ENCODE data around the gene SLC25A11. TPM values are rescaled to one million over a fixed set of nuclear protein-coding genes. Genes with fewer than 3 reads are reported as not detected.

SLC25A11 gene
- total RNA-seq, 2 donors from 2014 or later, result 77.5 to 90.0 TPM

- ATAC-seq (peak; percentile 61), DNase-seq (peak; percentile 91 to 93)
- intact Hi-C loops (cut with DNase I, micrococcal nuclease), result no loop called here
Observed at GRCh38 chr17:4948166-4948930, 8.5 kb upstream of the SLC25A11 start, which contains the start of gene PFN1. Gene PFN1, minus strand, starts transcription at chr17:4948530. Its CDS starts 136 bp downstream, at chr17:4948394.

GRCh38 chr17:4947411-4948165 is 7.7 kb upstream of the SLC25A11 start:
- intact Hi-C loops (cut with DNase I, micrococcal nuclease), result no loop called here

GRCh38 chr17:4947010-4947410 is 7.2 kb upstream of the SLC25A11 start:
- ATAC-seq, result no peak
- peak in 1 of 2 donors; percentile 39 for DNase-seq
- intact Hi-C loops (cut with DNase I, micrococcal nuclease), result no loop called here

More at GRCh38 chr17:4947411-4948165, 7.7 kb upstream of the SLC25A11 start:
- DNase-seq (peak; percentile 71 to 86), ATAC-seq (peak; percentile 53)

- DNase-seq, result no peak
- intact Hi-C loops (cut with DNase I, micrococcal nuclease), result no loop called here
- ATAC-seq, result no peak
Observed at GRCh38 chr17:4946312-4946976, 6.6 kb upstream of the SLC25A11 start.

GRCh38 chr17:4945944-4946280 is 6.1 kb upstream of the SLC25A11 start:
- DNase-seq (no peak), ATAC-seq (no peak)
- intact Hi-C loops (cut with DNase I, micrococcal nuclease), result no loop called here

GRCh38 chr17:4945176-4945943 is 5.5 kb upstream of the SLC25A11 start:
- DNase-seq, result peak; percentile 78 to 88
- intact Hi-C loops (cut with DNase I, micrococcal nuclease), result no loop called here
- ATAC-seq, result peak; percentile 23

GRCh38 chr17:4944554-4945175 is 4.8 kb upstream of the SLC25A11 start:
- intact Hi-C loops (cut with DNase I, micrococcal nuclease), result no loop called here
- DNase-seq (no peak), ATAC-seq (no peak)

GRCh38 chr17:4944163-4944553 is 4.3 kb upstream of the SLC25A11 start:
- DNase-seq (no peak), ATAC-seq (no peak)
- intact Hi-C loops (cut with DNase I, micrococcal nuclease), result no loop called here

GRCh38 chr17:4942760-4943508 is 3.1 kb upstream of the SLC25A11 start:
- intact Hi-C loops (cut with DNase I, micrococcal nuclease), result no loop called here
- no peak for DNase-seq
- ATAC-seq, result no peak

GRCh38 chr17:4941319-4941610 is 1.4 kb upstream of the SLC25A11 start:
- intact Hi-C loops (cut with DNase I, micrococcal nuclease), result no loop called here
- ATAC-seq (no peak), DNase-seq (no peak)

- peak; percentile 66 for ATAC-seq
- intact Hi-C loops (cut with DNase I, micrococcal nuclease), result no loop called here
- DNase-seq, result peak; percentile 58 to 89
Observed at GRCh38 chr17:4940555-4941318, 891 bp upstream of the SLC25A11 start.

GRCh38 chr17:4939546-4939795 is 375 bp downstream of the SLC25A11 start:
- DNase-seq (peak in 1 of 2 donors; percentile 60), ATAC-seq (peak; percentile 2)
- intact Hi-C loops (cut with DNase I, micrococcal nuclease), result no loop called here

- peak; percentile 6 for ATAC-seq
- no peak for DNase-seq
- intact Hi-C loops (cut with DNase I, micrococcal nuclease), result no loop called here
Observed at GRCh38 chr17:4938688-4939545, 929 bp downstream of the SLC25A11 start.

GRCh38 chr17:4938069-4938491 is 1.8 kb downstream of the SLC25A11 start:
- DNase-seq (no peak), ATAC-seq (no peak)
- intact Hi-C loops (cut with DNase I, micrococcal nuclease), result no loop called here

- no peak for ATAC-seq
- no peak for DNase-seq
- intact Hi-C loops (cut with DNase I, micrococcal nuclease), result no loop called here
Observed at GRCh38 chr17:4937553-4937952, 2.3 kb downstream of the SLC25A11 start.

GRCh38 chr17:4936436-4936835 is 3.4 kb downstream of the SLC25A11 start:
- intact Hi-C loops (cut with DNase I, micrococcal nuclease), result no loop called here
- no peak for DNase-seq
- ATAC-seq, result no peak

- DNase-seq (no peak), ATAC-seq (no peak)
- intact Hi-C loops (cut with DNase I, micrococcal nuclease), result no loop called here
Observed at GRCh38 chr17:4935650-4936049, 4.2 kb downstream of the SLC25A11 start.
